HFF-Myc (cell line): Measurements from ENCODE around the gene TGM2.

Source experiments
- DNase-seq: peaks from one replicate; pipeline ENCODE4 v3.0.0-alpha.2; 2011; ENCODE audit warnings: low read depth; ENCODE audit errors: extremely low read depth
- H3K4me3 ChIP-seq: replicated peaks from 2 replicates; pipeline ENCODE4 v1.5.1; 2011; ENCODE audit warnings: low read depth, mild to moderate bottlenecking, control low read depth, low read length
- CTCF ChIP-seq: IDR thresholded peaks from 2 replicates; pipeline ENCODE4 v1.5.1; 2012; ENCODE audit warnings: mild to moderate bottlenecking, low read depth, low read length, control low read depth; ENCODE audit errors: missing control alignments

The TGM2 gene

DNA sequence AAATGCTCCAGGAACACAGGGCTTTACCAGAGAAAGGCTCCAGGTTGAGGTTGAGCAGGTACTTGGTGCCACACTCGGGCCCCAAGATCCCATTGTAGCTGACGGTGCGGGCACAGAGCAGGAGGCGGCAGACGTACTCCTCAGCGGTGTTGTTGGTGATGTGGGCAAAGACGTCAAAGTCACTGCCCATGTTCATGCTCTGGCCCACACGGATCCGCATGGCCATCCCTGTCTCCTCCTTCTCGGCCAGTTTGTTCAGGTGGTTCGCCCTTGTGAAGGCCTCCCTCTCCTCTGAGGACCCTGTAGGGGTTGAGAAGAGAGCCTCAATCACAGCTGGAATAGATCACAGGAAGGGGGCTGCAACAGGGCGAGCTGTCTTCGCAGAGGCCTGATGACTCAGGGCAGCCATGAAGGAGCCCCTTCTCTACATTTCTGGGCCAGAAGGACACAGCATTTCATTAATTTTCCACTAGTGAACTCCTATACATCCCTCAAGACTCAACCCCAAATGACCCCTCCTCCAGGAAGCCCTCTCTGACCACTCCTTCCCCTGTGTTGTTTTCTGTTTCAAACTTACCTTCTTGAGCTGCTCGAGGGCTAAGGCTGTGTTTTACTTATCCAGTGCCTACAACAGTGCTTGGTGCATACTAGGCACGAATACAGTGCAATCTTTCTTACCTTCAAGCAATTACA lies 26.8 kb downstream of the TGM2 start:
- H3K4me3 ChIP-seq, result no peak overlapping the region
- DNase-seq, result no peak
- TF ChIP-seq CTCF, result no peak

GRCh38 chr20:38137441-38138037 lies 27.5 kb downstream of the TGM2 start:
- no peak for TF ChIP-seq CTCF
- no peak overlapping the region for H3K4me3 ChIP-seq
- no peak for DNase-seq

GRCh38 chr20:38136421-38137245 lies 28.4 kb downstream of the TGM2 start:
- no peak for DNase-seq
- H3K4me3 ChIP-seq, result no peak overlapping the region
- TF ChIP-seq CTCF, result no peak

- no peak for TF ChIP-seq CTCF
- no peak overlapping the region for H3K4me3 ChIP-seq
- no peak for DNase-seq
Measured at GRCh38 chr20:38135651-38136420, 29.2 kb downstream of the TGM2 start.

DNA sequence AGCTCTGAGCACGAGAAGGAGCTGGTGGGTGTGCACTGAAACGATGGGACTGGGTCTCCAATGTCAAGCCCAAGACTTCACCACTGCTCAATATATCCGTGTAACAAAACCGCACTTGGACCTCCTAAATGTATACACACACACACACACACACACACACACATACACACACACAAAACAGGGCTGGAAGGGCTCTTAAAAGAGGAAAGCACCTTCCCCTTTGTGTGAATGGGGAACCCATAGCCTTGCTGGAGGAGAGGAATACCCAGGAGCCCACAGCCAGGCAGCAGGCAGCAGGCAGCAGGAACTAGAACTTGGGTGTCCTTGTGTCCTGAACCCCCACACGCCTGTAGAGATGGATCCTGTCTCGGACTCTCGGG lies 29.8 kb downstream of the TGM2 start:
- H3K4me3 ChIP-seq, result no peak overlapping the region
- TF ChIP-seq CTCF, result no peak
- no peak for DNase-seq

DNA sequence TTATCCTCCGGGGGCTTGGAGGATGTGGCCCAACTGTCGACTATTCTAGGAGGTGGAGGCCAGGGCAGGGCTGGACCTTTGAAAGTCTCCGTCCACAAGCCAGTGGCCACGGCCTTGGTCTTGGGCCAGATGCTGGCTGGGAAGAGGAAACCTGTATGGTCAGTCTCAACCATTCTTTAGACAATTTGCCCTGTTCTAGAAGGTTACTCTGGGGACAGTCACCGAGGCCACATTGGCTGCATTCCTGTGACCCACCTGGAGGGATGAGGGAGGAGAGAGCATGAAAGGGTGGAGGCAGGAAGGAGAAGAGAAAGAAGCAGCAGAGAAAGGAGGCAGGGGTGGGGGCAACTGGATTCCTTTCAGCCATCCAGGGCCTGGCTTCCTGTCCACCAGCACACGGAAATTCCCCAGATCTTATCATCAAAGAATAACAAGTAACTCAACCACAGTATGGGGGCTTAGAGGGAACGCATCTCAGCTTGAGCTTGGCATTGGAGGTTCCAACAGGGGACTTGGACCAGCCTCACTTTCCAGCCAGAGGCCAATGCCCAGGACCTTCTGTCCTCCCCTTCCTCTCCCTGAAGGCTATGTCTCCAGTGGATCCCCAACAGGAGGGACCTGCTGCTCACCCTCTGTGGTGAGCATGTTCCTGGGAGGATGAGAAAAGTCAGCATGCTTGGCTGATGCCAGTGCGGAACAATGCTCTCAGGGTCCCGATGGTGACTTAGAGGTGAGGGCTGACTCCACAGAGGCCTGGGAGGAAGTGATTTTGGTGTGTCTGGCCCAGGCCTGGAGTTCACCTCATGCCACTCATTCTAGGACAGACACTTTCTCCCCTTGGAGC lies 30.4 kb downstream of the TGM2 start:
- DNase-seq, result no peak
- no peak overlapping the region for H3K4me3 ChIP-seq
- no peak for TF ChIP-seq CTCF
